ENCODE results near the gene POFUT1.

POFUT1 gene

DNA sequence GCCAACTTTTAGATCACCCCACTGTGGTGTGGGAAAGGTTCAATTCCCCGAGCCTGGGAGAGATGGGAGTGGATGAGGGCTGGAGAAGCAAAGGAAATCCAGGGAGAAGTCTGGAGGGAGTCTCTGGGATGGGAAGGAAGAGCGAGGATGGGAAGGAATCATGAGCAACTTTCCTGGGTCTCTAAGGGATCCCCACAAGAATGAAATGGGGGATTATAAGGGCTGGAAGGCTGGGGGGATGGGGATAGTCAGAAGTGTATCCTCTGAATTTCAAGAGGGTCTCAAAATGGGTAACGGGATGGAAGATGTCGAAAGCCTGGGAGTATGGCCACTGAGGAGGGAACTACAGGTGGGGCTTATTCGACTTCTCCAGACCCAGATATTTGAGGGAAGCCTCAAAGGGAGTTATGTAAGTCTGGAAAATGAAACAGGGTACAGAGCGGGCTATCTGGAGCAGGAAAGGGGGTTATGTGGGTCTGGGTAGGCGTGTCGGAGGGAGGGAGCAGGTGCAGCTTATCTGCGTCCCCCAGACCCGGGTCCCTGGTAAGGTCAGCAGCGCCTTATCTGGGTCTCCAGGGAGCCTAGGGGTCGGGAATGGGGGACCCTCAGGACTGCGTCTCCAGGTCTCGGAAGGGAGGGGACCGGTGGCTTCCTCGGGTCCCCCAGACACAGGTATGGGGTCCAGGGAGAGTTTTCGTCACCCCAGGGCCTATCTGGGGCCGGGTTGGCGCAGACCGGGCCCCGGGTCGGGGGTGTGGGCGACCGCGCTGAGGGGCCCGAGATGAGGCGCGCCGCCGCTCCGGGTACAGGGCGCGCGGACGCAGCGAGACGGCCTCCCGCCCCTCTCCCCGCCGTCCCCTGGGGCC, 687 bp upstream of the POFUT1 start:
- DNase-seq (ENCODE audit: low read depth), result no peak

DNA sequence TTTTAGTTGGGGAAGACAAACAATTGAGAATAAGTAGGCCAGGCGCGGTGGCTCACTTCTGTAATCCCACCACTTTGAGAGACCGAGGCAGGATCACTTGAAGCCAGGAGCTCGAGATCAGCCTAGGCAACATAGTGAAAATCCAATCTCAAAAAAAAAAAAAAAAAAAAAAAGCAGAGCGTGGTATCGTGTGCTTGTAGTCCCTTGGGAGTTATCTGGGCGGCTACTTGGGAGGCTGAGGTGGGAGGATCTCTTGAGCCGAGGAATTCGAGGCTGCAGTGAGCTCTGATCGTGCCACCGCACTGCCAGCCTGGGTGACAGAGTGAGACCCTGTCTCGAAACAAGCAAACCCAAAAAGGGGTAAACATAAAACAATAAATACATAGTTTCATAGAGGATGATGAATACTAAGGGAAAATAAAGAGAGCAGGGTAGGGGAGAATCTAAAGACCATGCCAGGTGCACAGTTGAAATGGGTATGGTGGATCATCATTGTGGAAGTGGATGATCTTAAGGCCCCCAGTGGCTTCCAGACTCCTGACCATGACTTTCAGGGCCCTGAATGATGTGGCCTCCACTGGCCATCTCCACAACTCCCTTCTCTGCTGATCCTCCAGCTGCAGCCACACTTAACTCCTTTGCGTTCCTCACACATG, 947 bp downstream of the POFUT1 start:
- DNase-seq (ENCODE audit: low read depth), result no peak

- DNase-seq (ENCODE audit: low read depth), result no peak
Measured at GRCh38 chr20:32209850-32210605, 2.3 kb downstream of the POFUT1 start.

DNA sequence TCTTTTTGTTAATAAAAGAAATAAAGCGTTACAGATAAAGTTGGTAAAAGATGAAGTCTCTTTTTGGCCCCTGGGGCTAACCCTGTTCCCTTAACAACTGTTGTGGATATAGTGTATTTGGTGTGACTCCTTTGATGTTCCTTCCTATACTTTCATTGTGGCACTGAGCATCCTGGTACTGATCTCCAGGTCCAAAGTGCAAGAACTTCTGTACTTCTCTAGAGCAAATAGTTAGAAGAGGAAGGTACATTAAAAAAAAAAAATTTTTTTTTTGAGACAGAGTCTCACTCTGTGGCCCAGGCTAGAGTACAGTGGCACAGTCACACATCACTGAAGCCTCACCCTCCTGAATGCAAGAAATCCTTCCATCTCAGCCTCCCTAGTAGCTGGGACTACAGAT, 6.2 kb downstream of the POFUT1 start:
- no peak for DNase-seq (ENCODE audit: low read depth)

- DNase-seq (ENCODE audit: low read depth), result no peak
Measured at GRCh38 chr20:32215147-32215546, 7.5 kb downstream of the POFUT1 start.

- no peak for DNase-seq (ENCODE audit: low read depth)
Measured at GRCh38 chr20:32215729-32216128, 8.0 kb downstream of the POFUT1 start.

DNA sequence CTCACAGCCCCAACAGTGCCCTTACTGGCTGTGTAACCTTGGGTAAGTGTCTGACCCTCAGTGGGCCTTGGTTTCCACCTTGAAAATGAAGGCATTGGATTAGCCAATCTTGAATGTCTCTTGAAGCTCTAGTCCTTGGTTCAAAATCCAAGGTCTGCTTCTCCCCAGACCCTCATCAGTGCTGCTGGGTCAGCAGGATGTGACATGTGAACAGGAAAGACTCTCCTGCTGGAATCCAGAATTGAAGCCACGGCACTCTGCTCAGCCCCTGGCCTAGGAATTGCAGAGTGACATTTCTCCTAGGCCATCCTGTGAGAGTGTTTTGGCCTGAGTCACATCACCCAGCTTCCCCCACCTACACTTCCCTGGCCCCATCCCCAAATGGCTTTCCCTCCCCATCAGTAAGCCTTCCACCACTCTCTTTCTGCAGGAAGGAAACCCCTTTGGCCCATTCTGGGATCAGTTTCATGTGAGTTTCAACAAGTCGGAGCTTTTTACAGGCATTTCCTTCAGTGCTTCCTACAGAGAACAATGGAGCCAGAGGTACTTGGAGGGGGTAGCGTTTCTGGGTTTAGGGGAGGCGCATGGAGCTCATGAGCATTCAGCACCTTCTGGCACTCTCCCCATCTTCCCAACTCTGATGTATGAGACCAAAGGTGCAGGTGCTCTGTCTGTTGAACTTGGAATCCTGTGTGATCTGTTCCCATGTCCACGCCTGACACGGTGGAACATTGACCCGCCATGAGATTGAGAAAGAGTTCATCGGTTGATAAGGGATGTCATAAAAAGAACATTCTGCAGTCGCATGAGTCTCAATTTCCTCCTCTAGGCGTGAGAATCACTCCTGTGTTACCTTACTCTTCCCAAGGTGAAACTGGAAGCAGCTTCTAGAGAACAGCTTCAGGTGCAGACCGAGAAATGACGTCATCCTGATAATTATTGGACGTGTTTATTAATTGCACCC, 8.8 kb downstream of the POFUT1 start:
- no peak for DNase-seq (ENCODE audit: low read depth)

DNA sequence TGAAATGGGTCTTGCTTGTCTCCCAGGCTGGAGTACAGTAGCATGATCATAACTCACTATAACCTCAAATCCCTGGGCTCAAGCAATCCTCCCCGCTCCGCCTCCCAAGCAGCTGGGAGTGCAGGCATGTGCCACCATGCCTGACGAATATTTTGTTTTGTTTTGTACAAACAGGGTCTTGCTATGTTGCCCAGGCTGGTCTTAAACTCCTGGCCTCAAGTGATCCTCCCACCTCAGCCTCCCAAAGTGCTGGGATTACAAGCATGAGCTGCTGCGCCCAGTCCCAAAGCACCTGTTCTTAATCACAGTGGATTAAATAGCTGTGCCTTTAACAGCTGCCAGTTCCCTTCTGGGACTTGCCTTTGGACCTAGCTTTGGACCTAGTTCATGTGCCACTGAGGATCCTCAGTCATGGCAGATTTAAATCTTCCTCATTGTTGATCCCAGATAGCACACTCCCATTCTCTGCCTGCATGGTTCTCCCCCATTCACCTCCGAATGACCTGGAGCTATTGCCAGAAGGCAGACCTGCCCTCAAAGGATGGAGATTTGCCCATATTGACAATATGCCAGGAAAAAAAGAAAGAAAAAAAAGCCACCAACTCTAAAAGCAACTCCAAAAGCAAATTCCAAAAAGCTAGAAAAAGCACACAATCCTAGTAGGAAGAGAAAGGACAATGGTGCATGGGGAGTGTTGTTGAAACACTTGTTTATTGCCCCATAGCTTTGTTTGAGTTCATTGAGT, 10.6 kb downstream of the POFUT1 start:
- DNase-seq (ENCODE audit: low read depth), result no peak

DNA sequence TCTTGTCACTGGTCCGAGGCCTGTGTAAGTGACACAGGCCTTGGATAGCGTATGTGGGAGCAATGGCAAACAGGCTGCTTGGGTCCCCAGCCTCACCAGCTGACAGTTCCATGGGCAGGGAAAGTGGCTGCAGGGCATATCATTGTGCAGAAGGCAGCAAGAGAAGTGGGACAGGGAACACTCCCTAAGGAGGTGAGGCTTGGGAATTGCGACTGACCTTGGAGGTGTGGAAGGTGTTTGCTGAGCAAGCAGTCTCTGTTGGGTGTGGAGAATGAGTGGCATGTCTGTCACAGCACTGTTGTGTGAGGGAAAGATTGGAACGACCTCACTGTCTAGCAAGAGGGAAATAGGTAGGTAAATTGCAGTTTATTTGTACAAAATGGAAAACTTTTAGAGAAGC, 16.8 kb downstream of the POFUT1 start:
- DNase-seq (ENCODE audit: low read depth), result no peak

DNA sequence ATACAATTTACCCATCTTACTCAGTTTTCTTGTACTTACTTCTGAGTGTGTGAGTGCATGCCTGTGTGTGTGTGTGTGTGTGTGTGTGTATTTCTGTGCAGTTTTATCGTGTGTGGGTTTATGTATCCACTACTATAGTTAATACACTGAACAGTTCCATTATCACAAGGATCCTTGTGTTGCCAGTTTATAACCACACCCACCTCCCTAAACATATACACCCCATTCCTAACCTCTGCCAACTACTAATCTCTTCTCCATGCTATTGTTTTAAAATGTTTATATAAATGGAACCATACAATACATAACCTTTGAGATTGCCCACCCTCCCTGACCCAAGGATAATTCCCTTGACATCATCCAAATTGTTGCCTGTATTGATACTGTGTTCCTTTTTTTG, 18.7 kb downstream of the POFUT1 start:
- DNase-seq (ENCODE audit: low read depth), result no peak

DNA sequence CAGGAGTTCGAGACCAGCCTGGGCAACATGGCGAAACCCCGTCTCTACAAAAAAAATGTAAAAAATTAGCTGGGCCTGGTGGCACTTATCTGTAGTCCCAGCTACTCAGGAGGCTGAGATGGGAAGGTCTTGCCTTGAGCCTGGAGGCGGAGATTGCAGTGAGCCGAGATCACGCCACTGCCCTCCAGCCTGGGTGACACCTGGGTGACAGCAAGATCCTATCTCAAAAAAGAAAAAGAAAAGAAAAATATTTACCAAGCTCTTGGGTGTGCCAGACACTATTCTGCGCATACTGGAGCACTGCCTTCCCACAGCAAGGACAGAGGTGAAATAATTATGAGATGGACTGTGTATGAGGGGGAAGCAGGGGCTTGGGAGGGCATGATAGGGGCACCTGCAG, 19.6 kb downstream of the POFUT1 start:
- DNase-seq (ENCODE audit: low read depth), result no peak

DNA sequence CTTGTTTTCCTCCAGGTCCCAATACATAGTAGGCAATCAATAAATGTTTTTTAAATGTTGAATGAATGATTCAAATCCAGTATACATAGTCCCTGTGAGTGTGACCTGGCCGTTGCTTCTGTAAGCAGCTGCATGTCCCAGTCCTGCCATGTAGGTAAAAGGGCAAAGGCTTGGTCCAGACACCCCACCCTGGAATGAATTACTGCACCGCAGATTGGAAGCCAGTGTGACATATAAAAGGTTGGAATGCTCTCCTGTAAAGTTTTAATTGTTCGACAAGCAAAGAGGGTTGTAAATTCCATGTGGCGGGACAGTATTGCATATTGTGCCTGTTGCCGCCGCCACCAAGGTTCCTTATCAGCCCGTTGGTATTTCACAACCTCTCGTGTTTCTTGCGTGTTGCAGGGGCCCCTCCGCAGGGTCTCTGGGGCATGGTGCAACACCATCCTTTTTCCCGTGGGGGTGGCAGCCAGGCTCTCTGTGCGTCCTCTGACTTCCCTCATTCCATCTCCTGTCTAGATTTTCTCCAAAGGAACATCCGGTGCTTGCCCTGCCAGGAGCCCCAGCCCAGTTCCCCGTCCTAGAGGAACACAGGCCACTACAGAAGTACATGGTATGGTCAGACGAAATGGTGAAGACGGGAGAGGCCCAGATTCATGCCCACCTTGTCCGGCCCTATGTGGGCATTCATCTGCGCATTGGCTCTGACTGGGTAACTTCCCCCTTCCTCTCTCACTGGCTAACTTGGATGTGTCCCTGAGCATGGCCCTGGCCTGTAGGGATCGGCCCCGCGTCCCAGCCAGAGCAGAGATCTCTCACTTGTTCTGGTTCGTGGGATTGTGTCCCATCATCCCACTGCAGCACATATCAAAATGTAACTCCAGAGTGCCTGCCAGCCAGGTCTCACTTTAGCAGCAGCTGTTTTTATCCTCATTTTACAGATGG, 20.3 kb downstream of the POFUT1 start:
- peak; percentile 36 for DNase-seq (ENCODE audit: low read depth)

DNA sequence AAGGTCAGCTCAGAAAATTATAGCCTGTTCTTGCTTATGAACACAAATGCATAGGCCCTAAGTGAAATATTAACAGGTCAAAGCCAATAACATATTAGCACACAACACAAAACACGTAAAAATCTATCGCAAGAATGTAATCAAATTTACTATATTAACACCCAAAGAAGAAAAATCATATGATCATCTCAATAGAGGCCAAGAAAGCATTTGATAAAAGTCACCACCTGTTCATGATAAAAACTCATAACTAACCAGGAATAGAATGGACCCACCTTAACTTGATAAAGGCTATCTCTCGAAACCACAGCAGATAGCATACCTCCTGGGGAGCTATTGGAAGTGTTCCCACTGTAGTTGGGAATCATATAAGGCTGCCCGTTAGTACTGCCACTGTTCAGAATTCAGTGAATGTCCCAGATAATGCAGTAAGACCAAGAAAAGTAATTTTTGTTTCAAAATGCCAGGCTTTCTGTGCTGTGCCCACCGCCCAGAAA, 21.6 kb downstream of the POFUT1 start:
- DNase-seq (ENCODE audit: low read depth), result no peak

DNA sequence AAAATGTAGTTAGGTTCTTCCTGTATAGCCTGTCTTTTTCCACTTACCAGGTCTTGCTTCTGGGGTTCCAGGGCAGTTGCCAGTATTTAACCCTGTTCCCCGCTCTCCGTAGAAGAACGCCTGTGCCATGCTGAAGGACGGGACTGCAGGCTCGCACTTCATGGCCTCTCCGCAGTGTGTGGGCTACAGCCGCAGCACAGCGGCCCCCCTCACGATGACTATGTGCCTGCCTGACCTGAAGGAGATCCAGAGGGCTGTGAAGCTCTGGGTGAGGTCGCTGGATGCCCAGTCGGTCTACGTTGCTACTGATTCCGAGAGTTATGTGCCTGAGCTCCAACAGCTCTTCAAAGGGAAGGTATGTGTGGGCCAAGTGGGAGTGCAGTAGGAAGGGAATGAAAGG, 23.0 kb downstream of the POFUT1 start:
- DNase-seq (ENCODE audit: low read depth), result no peak

- DNase-seq (ENCODE audit: low read depth), result peak; percentile 20
Measured at GRCh38 chr20:32231245-32231644, 23.6 kb downstream of the POFUT1 start.

- DNase-seq (ENCODE audit: low read depth), result peak; percentile 15
Measured at GRCh38 chr20:32231847-32232246, 24.2 kb downstream of the POFUT1 start.

DNA sequence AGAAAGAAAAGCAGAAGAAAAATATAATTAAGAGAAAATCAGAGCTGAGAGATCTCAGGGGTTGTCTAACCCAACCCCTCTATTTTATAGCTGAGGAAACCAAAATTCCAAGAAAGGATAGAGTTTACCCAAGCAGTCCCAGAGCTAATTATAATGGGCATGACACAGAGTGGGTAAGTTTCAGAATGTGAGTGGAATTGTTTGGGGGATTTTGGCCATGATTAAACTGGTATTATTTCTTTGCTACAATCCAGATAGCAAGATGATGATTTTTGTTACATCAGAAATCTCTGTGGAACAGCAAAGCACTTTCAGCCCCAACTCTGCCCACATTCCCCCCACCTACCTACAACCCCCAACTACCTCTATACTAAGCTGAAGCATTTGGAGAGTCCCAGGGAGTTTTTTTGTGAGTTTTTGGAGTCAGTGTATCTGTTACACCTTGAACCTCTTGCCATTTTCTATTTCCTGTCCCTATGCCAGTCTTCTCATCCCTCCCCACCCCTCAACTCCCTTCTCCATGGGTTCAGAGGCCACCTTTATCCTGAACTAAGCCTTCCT, 24.7 kb downstream of the POFUT1 start:
- DNase-seq (ENCODE audit: low read depth), result no peak

DNA sequence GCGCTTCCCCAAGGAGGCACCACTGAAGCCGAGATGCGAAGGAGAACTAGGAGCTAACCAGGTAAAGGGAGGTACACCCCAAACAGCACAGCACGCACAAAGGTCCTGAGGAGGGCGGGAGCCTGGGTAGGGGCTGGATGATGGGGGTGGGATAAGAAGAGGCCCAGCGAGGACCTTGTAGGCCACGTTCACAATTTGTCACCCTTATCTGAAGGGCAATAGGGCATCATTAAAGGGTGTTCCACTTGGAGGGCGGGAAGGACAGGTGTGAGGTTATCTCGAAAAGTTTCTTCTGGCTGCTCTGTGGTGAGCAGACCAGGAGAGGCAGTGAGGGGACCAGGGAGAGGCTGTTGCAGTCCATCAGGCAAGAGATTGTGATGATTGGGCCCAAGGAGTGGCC, 25.6 kb downstream of the POFUT1 start:
- DNase-seq (ENCODE audit: low read depth), result no peak

DNA sequence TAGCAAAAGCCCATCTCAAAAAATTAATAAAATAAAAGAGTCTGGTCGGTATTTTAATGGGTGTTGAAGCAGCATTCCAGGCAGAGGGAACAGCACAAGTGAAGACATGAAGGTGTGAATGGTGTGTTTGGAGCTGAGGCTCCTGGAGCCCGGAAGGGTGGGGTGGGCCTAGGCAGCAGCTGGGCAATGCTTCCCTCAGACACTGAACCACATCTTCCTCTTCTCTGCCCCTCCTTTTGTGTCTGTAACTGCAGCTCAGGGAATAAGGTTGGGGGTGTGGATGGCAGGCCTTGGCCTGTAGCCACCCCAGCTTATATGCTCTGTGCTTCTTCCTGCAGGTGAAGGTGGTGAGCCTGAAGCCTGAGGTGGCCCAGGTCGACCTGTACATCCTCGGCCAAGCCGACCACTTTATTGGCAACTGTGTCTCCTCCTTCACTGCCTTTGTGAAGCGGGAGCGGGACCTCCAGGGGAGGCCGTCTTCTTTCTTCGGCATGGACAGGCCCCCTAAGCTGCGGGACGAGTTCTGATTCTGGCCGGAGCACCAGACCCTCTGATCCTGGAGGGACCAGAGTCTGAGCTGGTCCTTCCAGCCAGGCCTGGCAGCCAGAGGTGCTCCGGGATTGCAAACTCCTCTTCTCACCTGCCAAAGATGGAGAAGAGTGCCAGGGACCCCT, 26.6 kb downstream of the POFUT1 start:
- DNase-seq (ENCODE audit: low read depth), result no peak

All from EH (cell line).